ENCODE measurements around the gene ITPR3. TPM values are rescaled to one million over a fixed set of nuclear protein-coding genes. Genes with fewer than 3 reads are reported as not detected.

The ITPR3 gene
- total and polyA plus RNA-seq, 2 of the 13 experiments (the other 11 are each of a cell fraction or from before 2014, with no cell fraction given) = 3.8 to 21.4 TPM

DNA sequence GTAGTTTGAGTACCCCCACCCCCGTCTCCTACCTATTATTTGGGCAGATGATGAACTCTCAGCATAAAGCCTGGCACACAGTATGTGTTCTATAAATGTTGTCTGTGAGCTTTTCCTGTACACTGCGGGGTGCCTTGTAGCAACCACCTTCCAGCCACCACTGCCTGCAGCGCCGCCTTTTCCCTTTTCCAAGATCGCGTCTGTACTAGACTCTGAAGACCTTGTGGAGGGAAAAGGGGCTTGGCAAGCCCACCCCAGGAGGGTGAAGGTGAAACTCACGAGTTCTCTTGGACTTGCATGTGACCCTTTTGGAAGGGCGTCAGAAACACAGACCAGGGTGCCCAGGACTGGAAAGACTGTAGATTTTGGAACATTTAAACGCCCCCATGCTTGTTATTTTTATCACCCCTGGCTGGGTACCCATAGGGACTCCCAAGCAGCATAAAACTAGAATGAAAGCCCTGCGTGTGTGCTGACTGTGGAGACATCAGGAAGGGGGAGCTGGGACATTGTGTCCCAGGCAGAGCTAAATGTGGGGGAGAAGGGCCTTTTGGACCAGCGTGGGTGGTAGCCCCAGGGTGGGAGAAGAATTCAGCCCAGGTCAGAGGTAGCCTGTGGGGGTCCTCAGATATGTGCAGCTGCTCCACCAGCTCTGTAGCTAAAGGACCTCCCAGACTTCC lies 49.3 kb upstream of the ITPR3 start:
- in situ Hi-C loops (cut with HindIII; ENCODE audit: extremely low pct_ligation_motif_present, low pct_unique_long_range_greater_than_20kb) (no loop called here), intact Hi-C loops (cut with micrococcal nuclease; ENCODE audit: unreplicated experiment) (no loop called here)
- TF ChIP-seq ZNF619 (CRISPR knock-in tag; IDR thresholded peaks at IDR 0.05) (0 out of 2 replicates have a peak, but pooled peaks have one; percentile 3), BCL6 (CRISPR knock-in tag; IDR thresholded peaks at IDR 0.05) (0 out of 2 replicates have a peak, but pooled peaks have one; percentile 2), ZNF558 (CRISPR knock-in tag; IDR thresholded peaks at IDR 0.05; ENCODE audit: borderline replicate concordance) (0 out of 2 replicates have a peak, but pooled peaks have one; percentile 4), NR3C1 (CRISPR knock-in tag; IDR thresholded peaks at IDR 0.05) (no peak), ZNF317 (CRISPR knock-in tag; IDR thresholded peaks at IDR 0.05) (0 out of 2 replicates have a peak, but pooled peaks have one; percentile 33), MAZ (IDR thresholded peaks at IDR 0.05; ENCODE audit: borderline replicate concordance, low read depth, low read length) (0 out of 2 replicates have a peak, but pooled peaks have one; percentile 24), MAZ (CRISPR knock-in tag; IDR thresholded peaks at IDR 0.05; ENCODE audit: low read depth) (no peak), CREB1 (IDR thresholded peaks at IDR 0.05) (no peak), CREB1 (CRISPR knock-in tag; IDR thresholded peaks at IDR 0.05) (no peak), ZSCAN29 (CRISPR knock-in tag; conservative IDR thresholded peaks at IDR 0.05) (0 out of 2 replicates have a peak, but pooled peaks have one; percentile 6), ELF1 (CRISPR knock-in tag; IDR thresholded peaks at IDR 0.05) (0 out of 2 replicates have a peak, but pooled peaks have one; percentile 10), ZNF670 (CRISPR knock-in tag; IDR thresholded peaks at IDR 0.05; ENCODE audit: borderline replicate concordance) (no peak)
- TF ChIP-seq, protein P1, sequence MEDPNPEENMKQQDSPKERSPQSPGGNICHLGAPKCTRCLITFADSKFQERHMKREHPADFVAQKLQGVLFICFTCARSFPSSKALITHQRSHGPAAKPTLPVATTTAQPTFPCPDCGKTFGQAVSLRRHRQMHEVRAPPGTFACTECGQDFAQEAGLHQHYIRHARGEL (CRISPR knock-in tag; IDR thresholded peaks at IDR 0.05) = 0 out of 2 replicates have a peak, but pooled peaks have one; percentile 53
- TF ChIP-seq, protein P2, sequence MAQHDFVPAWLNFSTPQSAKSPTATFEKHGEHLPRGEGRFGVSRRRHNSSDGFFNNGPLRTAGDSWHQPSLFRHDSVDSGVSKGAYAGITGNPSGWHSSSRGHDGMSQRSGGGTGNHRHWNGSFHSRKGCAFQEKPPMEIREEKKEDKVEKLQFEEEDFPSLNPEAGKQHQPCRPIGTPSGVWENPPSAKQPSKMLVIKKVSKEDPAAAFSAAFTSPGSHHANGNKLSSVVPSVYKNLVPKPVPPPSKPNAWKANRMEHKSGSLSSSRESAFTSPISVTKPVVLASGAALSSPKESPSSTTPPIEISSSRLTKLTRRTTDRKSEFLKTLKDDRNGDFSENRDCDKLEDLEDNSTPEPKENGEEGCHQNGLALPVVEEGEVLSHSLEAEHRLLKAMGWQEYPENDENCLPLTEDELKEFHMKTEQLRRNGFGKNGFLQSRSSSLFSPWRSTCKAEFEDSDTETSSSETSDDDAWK (CRISPR knock-in tag; IDR thresholded peaks at IDR 0.05) = no peak
- TF ChIP-seq, protein P3, sequence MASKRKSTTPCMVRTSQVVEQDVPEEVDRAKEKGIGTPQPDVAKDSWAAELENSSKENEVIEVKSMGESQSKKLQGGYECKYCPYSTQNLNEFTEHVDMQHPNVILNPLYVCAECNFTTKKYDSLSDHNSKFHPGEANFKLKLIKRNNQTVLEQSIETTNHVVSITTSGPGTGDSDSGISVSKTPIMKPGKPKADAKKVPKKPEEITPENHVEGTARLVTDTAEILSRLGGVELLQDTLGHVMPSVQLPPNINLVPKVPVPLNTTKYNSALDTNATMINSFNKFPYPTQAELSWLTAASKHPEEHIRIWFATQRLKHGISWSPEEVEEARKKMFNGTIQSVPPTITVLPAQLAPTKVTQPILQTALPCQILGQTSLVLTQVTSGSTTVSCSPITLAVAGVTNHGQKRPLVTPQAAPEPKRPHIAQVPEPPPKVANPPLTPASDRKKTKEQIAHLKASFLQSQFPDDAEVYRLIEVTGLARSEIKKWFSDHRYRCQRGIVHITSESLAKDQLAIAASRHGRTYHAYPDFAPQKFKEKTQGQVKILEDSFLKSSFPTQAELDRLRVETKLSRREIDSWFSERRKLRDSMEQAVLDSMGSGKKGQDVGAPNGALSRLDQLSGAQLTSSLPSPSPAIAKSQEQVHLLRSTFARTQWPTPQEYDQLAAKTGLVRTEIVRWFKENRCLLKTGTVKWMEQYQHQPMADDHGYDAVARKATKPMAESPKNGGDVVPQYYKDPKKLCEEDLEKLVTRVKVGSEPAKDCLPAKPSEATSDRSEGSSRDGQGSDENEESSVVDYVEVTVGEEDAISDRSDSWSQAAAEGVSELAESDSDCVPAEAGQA (IDR thresholded peaks at IDR 0.05; ENCODE audit: low read depth) = no peak
- TF ChIP-seq, protein P3 (CRISPR knock-in tag; IDR thresholded peaks at IDR 0.05; ENCODE audit: borderline replicate concordance) = no peak
- H4K20me1 ChIP-seq (ENCODE audit: insufficient read depth, low read length) = no peaks in the 10 kb centered on the region
- DNase-seq (ENCODE audit: low spot score) (no peak), ATAC-seq (0 out of 3 replicates have a peak, but pooled peaks have one; percentile 4), FAIRE-seq (no peak)
- peaks cover 20 to 21% of the 10 kb centered on the region in 2 experiments; a peak in 4 of 5 replicates for H3K36me3 ChIP-seq (replicated peaks in 1 of 2; ENCODE audit: control insufficient read depth in 1 of 2, insufficient read depth in 2 of 2, low read length in 2 of 2)
- H3K4me1 ChIP-seq (ENCODE audit: insufficient read depth, low read length) = peaks cover 18% of the 10 kb centered on the region
- H3K79me2 ChIP-seq (ENCODE audit: insufficient read depth, low read length) = no peaks in the 10 kb centered on the region
- H3K27me3 ChIP-seq (ENCODE audit: control insufficient read depth in 1 of 2, insufficient read depth in 2 of 2, low read length in 2 of 2) = no peaks in the 10 kb centered on the region
- peak overlapping the region; percentile 47 to 73 (median 58); a peak in 5 of 6 replicates for H3K4me3 ChIP-seq (replicated peaks in 1 of 3; ENCODE audit: insufficient read depth in 1 of 3, low read depth in 2 of 3, low read length in 3 of 3)
- H3K4me2 ChIP-seq (ENCODE audit: low read depth, low read length) = peak overlapping the region; percentile 95
- ChIA-PET CTCF (ENCODE audit: low intra/inter-chr PET ratio, low total read pairs) (no interaction called here), POLR2A (interaction anchor here (1.3 kb wide), 1 partner anchor 117 kb away, joined by 3 read pairs; the partner anchor contains the start of gene ZBTB9)
- WGBS (ENCODE audit: low lambda C conversion rate) = 91% methylated on average over 11 of the region's 11 CpGs
- no TSS peak for BruUV-seq (replicated peaks)
- peak overlapping the region; percentile 52 for H3K9ac ChIP-seq (ENCODE audit: insufficient read depth, low read depth, low read length)
- no peak overlapping the region for H3K27ac ChIP-seq (ENCODE audit: extremely low read length, insufficient read depth, low read length)
- no peaks in the 10 kb centered on the region for H3K9me3 ChIP-seq (ENCODE audit: low read length)
- H2AFZ ChIP-seq (ENCODE audit: low read length) = peak overlapping the region; percentile 75

Measured in HepG2 (cell line).